ENCODE data around the gene RPL3.

The RPL3 gene

DNA sequence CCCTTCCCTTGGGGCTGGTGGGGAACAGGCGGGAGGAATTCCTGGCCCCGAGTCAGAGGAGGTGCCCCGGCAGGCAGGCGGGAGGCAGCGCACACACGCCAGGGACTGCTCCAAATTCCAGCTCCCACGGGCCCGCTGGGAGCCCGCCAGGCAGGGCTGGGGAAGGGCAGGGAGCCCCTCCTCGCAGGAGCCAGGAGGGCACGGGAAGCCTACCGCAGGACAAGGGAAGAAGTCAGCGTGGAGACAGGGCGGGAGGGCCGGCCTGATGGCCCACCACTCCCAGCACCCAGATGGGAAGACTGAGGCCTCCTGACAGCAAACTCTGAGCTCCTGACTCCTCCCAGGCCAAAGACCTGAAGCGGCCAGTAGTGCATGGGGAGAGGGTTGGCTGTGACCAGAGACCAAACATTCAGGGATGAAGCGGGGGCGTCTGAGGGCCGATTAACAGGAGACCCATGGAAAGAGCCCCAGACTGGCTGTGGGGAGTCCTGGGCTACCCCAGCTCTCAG is 22.4 kb downstream of the RPL3 start:
- DNase-seq: no peak

DNA sequence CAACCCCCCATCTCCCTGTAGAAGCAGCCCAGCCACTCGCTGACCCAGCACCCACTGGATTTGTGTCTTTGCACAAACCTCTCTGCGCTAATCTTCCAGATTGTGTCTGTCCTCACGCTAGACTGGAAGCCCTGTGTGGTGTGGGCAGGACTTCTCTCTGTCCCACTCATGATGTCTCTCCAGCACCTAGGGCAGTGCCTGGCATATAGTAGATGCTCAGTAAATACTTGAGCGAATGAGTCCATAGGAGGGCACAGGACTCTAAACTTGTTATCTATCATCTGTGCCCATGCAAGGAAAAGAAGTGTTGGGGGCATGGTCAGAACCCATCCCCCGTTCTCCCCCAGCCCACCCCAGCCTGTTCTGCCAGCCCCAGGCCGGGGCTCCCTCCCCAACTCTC is 22.9 kb downstream of the RPL3 start:
- DNase-seq: no peak

DNA sequence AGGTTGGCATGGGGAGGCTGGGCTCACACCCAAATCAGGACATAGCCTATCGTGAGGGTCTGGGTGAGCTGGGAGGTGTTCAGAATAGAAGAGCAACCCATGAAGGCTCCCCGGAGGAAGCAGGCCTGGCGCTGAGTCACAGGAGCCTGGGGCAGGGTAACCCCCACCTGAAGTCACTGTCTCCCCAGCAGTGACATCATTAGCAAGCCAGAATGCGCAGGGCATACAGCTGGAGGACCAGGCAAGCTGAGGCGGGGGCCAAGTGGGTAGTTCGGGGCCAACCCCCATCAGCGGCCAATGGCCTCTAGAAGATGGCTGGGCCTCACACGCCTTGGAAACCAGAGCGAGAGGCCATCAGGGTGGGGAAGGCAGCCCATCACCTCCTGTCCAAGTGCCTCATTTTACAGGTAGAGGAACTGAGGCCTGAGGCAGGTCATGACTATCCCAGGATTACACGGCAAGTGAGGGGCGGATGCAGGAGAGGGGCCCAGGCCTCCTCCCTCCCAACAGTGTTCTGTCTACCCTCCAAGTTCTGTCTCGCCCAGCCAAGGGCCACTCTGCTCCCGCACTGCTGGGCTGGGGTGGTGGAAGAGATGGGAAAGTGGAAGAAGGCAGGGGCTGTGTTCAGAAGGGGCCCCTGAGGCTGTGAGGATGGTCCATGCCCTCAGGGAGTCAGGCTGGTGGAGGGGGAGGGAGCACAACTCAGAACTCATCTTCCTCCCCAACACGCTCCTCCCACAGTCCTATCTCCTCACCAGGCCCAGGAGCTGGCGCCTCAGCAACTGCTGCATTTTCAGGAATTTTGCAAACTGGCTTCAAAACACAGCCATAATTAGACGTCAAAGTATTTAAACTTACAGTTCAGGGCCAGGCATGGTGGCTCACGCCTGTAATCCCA is 24.6 kb downstream of the RPL3 start:
- no peak for DNase-seq

DNA sequence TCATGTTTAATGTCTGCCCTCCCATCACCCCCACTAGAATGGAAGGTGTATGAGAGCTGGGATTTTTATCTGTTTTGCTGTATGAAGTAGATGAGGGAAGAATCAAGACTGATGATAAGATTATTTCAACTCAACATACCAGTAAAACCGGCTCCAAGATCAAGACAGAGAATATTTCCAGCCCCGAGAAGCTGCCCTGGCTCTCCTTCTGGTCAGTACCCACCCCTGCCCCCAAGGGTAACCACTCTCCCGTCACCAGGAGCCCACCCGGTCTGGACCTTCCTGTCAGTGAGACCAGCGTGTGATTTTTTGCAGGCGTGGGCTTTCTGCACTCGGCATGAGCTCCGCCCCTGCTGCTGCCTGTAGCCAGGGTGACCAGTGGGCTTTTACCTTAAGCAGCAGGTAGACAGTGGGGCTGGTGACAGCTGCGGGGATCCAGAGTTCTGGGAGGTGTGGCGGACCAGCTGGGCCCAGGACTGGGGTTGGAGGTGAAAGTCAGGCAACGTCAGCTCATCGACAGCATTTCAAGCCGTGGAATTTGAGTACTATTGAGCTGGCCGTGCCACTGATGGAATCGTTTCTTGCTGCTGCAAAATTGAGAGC is 25.6 kb downstream of the RPL3 start:
- no peak for DNase-seq

DNA sequence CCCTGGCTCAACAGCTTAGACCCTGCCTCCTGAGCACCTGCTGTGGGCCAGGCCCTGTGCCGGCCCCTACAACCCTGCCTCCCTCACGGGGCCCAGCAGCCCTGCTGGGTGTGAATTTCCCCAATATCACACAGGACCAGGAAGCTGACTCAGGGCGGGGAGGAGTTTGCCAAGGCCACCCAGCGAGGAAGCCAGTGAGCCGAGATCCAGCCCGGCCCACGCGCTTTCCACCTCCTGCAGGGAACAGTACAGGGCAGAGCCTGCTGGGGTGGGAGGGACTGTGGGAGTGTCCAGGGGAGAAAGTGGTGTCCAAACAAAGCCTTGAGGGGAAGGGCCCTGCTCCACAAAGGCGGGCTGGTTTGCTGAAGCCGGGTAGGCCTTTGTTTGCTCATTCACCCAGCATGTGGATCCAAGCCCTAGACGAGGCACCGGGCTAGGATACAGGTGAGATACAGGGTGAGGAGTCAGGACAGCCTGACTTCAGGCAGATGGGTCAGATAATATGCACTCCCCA is 26.8 kb downstream of the RPL3 start:
- no peak for DNase-seq

DNA sequence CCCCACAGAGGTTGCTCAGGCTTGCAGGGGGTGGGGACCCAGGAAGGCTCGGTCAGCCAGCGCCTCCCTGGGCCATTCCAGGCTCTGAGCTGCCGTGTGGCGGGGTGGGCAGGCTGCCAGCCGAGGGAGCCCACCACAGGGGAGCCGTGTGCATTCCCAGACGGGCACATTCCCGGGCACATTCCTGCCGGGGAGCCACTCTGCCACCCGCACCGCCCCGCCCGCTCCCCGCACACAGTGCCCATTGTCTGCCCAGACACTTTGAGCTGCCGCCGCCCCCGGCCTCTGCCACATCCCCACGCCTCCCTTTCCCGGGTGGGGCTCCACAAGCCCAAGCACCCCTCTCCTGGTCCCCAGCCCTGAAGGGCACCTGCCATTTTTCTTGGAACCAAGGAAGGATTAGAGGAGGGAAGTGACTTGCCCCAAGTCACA is 27.4 kb downstream of the RPL3 start:
- no peak for DNase-seq

DNA sequence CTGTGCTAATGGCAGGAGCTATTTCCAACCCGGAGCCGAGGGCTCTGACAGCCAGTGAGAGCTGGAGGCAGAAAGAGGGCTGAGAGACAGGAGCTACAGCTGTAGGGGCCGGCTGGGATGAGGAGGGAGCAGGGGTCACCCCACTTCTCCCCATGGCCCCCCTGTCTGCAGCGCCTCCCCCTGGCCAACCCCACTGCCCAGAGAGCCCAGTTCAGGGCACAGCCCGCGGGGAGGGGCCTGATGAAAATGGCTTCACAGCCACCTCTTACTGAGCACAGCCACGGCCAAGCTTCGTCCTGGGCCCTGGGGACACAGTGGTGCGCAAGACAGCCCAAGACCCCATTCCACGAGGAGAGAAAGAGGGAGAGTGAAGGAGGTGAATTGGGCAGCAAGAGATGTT is 27.9 kb downstream of the RPL3 start:
- no peak for DNase-seq

DNA sequence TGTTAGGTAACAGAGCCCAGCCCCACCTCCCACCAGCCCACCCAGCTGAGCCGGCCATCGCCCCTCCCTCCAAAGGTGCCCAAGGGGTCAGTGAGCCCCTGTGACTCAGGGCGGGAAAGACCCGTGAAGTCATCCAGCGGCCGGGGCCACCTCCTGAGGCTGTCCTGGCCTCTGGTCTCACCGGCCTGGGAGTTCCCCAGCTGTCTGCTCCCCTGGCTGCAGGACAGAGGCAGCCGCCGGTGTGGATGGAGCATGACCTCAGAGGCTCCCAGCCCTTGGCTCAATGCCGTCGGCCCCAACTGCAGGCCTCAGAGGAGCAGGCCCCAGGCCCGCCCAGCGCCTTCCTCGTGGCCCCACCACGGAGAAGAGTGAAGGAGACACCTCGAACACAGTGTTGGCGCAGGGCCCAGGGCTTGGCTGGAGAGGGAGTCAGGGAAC is 28.7 kb downstream of the RPL3 start:
- DNase-seq: no peak

DNA sequence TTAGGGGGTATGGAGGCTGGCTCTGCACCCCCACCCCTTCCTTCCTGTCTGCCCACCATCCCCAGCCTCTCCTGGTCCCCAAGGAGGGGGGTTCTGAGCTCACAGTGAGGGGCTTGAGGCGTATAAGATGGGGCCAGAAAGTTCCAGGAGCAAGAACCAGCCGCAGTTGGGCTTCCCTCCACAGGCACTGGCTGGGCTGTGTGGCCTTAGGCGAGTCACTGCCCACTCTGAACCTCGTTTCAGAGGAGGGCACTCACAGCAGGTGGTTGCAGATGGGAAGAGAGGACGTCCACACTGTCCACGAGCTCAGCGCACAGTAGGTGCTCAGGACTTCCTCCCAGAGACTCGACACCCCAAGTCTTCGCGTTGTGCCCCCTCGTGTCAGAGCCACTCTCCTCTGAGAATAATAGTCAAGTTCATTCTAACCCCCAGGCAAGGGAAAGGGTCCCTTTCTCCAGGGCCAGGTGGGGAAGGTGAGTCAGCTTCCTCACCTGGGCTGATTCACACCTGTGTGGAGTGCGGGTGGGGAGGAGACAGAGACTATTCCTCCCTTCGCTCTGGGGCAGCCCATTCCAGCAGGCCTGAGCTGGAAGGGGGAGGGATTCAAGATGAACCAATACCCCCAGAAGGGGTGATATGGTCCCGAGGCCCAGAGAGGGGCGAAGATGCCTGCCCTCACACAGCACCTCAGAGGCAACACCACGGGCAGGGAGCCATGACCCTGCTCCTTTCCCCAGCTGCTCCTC is 29.3 kb downstream of the RPL3 start:
- DNase-seq: no peak

DNA sequence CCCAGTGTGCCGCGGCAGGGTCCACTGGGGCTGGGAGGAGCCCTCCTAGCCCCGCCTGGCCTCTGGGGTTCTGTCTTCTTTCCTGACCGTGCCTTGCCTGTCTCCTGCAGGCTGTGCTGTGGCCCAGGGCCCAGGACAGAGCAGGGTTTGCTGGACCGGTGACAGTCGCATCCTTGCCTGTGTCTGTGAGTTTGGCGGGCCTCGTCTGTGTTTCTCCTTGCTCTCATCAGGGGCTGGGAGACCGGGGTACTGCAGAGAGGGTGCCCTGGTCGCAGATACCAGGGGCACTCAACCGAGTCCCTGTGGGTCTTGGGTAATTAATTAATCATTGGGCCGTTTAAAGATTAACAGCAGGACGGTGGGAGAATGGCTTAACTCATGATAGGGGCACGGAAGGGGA is 29.9 kb downstream of the RPL3 start:
- no peak for DNase-seq

DNA sequence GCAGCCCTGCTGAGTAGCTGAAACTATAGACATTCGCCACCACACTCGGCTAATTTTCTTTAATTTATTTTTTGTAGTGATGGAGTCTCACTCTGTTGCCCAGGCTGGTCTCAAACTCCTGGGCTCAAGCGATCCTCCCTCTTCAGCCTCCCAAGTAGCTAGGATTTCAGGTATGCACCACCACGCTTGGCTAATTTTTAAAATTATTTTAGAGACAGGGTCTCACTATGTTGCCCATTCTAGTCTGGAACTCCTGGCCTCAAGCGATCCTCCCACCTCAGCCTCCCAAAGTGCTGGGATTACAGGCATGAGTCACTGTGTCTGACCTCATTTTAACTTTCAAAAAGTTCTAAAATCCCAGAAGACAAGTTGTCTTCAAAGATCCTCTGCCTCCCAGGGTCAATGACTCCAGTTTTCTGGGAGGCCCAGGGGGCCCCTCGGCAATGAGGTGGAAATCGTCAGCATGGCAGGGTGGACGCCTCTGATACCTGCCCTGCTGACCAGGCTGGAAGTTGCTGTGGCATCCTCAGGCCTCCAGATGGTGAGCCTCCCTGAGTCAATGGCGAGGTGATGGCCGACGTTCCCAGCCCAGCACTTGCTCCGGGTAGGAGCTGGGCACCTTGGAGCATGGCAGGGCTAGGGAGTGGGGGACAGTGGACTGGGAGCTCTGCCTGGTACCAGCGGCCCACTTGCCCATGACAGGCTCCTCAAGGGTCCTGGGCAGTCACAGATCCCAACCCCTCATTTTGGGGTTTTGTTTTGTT is 31.1 kb downstream of the RPL3 start:
- no peak for DNase-seq

DNA sequence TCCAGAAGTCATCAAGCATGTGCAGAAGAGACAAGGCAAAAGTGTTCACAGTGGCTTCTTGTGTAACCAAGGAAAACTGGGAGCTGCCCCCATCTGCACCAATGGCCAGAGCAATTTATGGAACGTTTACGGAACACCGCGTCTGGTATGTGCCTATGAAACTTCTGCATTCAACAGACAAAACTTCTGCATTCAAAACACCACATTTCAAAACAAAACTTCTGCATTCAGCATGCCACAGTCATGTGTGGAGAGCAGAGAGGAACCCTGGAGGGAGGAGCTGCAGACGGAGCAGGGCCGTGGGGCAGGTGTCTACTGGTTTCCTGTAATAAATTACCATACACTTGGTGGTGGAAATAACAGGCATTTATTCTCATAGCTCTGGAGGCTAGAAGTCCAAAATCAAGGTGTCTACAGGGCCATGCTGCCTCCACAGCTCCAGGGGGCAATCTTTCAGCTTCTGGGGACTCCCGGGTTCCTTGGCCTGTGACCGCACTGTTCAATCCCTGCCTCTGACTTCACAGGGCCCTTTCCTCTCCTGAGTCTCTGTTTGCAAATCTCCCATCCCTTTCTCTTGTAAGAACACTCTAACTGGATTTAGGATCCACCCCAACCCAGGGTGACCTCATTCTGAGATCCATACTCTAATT is 32.2 kb downstream of the RPL3 start:
- DNase-seq: no peak

DNA sequence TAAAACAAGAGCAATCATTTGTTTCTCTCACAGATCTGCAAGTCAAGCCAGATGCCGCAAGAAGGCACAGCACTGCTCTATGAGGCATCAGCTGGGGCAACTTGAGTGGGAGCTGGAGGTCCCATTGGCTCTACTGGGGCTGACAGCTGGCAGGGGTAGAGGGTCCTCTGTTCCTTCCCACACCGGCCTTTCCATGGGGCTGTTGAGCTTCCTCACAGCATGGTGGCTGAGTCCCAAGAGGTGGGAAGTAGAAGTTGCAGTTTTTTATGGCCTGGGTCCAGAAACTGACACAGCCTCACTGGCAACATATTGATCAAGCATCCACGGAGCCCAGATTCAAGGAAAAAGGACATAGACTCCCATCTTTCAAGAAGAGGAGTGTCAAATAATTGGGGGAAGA is 34.4 kb downstream of the RPL3 start:
- no peak for DNase-seq

DNA sequence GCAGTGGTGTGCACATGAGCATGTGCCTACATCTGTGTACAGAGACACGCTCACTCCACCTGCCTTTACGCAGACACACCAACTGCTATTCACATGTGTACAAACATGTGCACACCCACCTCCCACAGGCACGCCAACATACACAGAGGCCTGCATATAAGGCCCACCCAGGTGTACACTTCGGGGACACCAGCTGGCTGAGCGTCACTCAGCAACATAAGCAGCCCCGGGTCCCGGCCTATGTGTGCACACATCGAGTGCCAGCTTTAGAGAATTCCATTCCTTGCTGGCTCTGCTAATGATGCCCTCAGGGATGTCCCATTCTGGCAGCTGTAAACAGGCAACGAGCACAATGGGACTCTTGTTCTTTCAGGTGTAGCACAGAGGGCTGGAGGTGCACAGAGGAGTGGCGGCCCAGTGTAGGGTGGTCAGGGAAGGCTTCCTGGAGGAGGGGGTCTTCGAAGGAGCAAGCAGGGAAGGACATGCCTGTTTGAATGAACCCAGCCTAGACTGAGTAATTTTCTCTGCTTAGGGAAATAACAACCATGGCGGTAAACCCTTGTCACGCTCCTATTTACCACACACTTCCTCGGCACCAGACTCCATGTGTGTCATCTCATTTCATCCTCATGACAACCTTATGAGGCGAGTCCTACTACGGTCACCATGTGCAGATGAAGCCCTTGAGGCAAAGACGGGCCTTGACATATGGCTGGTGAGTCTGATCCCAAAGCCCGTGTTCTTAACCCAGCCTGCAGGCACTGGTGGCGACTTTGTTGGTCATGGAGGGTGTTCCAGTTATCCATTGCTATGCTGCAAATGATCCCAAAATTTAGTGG is 35.1 kb downstream of the RPL3 start:
- no peak for DNase-seq

DNA sequence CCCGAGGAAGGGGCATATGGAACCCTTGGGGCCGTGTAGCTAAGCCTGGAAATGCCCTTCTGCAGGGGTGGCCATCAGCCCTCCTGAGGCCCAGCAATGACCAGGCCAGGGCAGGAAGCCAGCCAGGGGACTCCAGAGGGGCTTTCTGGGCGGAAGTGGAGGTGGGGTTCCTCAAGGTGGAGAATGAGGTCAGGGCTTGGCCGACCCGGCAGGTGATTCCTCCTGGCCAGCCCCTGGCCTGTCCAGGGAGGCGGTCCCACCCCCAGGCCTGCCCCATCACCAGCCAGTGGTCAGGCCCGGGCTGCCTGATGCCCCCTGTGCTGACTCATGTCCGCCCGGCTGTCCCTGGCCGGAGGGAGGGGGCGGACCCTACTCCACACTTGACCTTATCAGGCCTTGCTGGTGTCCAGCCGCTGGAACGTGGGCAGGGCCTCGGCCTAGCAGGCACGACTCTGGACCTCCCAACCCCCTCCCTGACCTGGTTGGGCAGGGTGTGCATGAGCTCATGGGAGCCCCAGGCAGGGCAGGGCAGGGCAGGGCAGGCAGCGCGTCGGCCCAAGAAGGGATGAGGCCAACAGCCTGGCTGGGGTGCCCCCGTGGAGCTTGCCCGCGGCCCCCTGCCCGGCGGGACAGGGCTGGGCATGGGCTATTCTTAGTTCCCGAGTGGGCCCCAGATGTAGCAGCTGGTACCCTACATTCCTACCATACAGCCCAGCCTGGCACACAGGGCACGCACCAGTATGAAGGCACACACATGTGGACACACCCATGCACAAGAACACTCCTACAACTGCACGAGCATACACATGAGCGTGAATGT is 35.9 kb downstream of the RPL3 start:
- no peak for DNase-seq

DNA sequence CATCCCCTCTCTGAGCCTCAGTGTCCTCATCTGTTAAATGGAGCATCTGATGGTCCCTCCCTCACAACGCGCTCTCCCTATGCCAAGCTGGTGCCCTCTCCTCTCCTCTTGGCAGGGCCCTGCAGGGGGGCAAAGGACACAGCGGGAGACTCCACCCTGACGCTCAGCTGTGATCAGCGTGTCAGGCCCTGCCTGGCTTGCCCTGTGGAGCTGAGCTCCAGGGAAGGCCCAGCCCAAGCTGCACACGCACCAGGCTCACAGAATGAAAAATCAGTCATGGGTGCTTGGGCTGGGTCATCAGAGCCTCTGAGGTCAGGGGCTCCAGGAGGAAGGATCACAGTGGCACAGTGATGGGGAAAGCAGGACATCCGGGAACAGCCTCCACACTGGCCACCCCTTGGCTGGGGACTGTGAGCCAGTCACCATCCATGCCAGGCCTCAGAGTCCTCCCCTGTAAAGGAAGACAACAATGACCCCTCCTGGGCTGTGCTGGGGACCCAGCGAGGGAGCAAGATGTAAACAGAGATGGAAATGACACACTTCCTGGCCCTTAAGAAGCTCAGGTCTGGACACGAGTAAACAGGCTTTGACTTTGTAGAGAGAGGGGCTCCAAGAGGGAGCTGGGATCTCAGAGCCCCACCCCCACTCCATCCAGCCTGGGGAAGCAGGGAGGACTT is 36.6 kb downstream of the RPL3 start:
- DNase-seq: no peak

DNA sequence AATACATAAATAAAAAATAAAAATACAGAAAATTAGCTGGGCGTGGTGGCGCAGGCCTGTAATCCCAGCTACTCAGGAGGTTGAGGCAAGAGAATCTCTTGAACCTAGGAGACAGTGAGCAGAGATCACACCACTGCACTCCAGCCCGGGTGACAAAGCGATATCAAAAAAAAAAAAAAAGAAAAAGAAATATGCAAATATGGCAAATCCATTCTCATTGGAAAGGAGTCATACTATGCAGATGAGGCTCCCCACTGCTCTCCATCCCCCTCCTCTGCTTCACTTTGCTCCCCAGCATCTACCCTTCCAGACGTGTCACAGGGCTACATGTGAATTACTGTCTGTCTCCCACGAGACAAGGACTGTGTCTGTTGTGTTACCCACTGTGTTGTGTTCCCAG is 38.3 kb downstream of the RPL3 start:
- DNase-seq: no peak

DNA sequence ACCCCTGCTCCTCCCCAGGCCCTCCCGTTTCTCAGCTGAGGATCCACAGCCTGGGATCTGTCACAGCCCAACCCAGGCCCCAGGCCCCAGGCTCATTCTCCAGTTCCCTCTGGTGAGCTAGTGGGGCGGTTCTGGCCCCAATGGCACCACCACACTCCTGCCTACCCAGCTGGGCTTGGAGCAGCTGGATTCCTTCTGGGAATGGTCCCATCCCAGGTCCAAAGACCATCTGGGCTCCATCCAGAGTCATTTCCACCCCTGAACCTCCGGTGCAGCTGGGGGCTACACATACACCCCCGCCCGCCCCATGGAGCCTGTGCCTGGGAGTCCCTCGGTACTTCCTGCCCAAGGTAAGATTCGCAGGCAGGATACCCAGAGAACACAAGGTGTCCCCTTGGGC is 39.2 kb downstream of the RPL3 start:
- DNase-seq: no peak

DNA sequence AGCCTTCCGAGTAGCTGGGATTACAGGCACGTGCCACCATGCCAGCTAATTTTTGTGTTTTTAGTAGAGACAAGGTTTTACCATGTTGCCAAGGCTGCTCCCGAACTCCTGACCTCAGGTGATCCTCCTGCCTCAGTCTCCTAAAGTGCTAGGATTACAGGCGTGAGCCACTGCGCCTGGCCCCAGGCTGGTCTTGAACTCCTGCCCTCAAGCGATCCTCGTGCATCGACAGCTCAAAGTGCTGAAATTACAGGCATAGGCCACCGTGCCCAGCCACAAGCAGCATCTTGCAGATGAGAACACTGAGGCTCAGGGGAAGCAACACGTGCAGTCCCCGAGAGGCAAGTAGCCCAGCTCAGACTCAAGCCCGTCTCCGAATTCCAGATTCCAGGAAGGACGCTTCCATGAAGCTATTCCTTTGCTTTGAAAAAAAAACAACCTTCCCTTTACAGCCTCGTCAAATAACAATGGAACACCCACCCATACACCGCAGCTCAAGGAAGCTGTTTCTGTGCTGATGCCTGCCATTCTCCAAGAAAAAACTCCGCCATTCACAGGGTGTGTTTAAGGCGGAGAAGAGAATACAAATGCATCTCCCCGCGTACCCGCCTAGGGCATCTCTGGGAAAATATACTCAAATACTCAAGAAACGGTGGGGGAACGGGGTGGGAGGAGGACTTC is 40.1 kb downstream of the RPL3 start:
- no peak for DNase-seq

All from NCI-H1417 treated with DMSO at 0.1 percent for 48 hours (cell line).